HUES48 (cell line): Measurements from ENCODE around the gene GLYR1.
A peak's percentile ranks its signal among the peaks of the same experiment; 100 is the strongest.

ENCODE experiments used
- H3K27ac ChIP-seq: one replicate; pipeline ENCODE4 v1.7.0; 2013; ENCODE audit warnings: low read depth, low read length, inconsistent platforms
- H3K27me3 ChIP-seq: 2 replicates; pipeline ENCODE4 v1.6.1; 2013; ENCODE audit warnings: mild to moderate bottlenecking, low read length; ENCODE audit not compliant: control insufficient read depth, insufficient read depth
- H3K36me3 ChIP-seq: 2 replicates; pipeline ENCODE4 v1.6.1; 2013; ENCODE audit warnings: low read length; ENCODE audit not compliant: control insufficient read depth, insufficient read depth
- H3K4me1 ChIP-seq: 2 replicates; pipeline ENCODE4 v1.6.1; 2013; ENCODE audit warnings: mild to moderate bottlenecking, low read length; ENCODE audit not compliant: control insufficient read depth, insufficient read depth
- H3K4me3 ChIP-seq: 2 replicates; pipeline ENCODE4 v1.5.1; 2013; ENCODE audit warnings: mild to moderate bottlenecking, low read depth, low read length
- H3K9ac ChIP-seq: 2 replicates; pipeline ENCODE4 v1.6.1; 2013; ENCODE audit warnings: mild to moderate bottlenecking, low read depth, low read length, moderate library complexity
- H3K9me3 ChIP-seq: 2 replicates; pipeline ENCODE4 v1.6.1; 2013; ENCODE audit warnings: low read length; ENCODE audit not compliant: control insufficient read depth, insufficient read depth

The GLYR1 gene

DNA sequence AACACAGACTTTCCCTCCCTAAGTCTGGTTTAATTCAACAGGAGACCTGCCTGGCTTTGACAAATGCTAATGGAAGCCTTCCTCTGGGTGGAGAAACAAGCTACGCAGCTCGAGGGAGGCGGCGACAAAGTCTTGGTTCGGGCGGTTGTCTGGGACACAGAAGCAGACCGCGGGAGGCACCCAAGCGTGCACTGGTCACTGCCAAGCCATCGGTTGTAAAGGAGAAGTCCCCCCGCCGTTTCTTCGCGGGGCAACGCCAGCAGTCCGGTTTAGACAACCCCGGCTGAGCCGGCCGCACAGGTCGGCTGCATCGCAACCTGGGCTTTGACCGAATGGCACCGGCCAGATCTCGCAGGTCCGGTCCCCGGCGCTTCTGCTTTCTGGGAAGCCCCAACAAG lies 586 bp downstream of the GLYR1 start:
- Histone ChIP-seq H3K27ac (peak overlapping the region; percentile 93), H3K9ac (peak overlapping the region; percentile 91), H3K36me3 (peaks cover 45% of the 10 kb centered on the region), H3K9me3 (no peaks in the 10 kb centered on the region), H3K4me3 (peak overlapping the region; percentile 96), H3K4me1 (peaks cover 16% of the 10 kb centered on the region), H3K27me3 (no peaks in the 10 kb centered on the region)

DNA sequence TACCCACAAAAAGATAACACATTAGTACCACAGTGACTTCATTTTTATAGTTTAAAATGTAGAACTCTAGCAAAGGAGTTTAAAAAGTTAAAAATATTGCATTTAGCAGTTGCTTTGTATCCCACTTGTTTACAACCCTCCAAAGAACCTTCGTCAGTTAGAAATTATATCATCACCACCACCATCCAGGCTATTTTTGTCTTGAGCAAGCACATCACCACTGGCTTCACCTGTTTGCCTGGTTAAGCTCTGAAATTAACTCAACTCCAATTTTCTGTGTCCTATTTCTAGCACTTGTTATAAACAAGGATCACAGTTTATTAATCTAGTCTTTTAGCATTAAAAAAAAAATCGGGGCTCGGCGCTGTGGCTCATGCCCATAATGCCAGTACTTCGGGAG lies 6.1 kb downstream of the GLYR1 start:
- Histone ChIP-seq H3K9me3 (no peaks in the 10 kb centered on the region), H3K4me3 (no peak overlapping the region), H3K27ac (no peak overlapping the region), H3K4me1 (peaks cover 2% of the 10 kb centered on the region; the same call in 1 of the 2 replicates), H3K36me3 (peaks cover 89% of the 10 kb centered on the region), H3K9ac (no peak overlapping the region), H3K27me3 (no peaks in the 10 kb centered on the region)

DNA sequence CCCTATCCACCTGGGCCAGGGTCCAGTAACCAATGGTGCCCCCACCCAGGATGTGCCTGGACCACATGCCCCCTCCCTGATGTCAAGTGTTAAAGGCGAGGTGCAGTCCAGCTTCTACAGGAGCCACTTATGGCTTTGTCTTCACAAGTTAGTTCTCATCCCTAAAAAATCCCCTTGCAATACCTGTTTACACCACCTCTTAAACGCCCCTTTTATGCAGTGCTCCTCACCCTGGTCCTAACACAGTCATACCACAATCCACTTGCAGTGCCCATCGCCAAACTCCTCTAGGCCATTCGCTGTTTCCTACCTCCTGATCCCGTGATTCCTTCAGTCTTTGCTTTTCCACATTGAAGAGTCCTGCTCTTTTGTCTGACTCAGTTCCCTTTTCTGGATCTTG lies 7.1 kb downstream of the GLYR1 start:
- Histone ChIP-seq H3K4me3 (no peak overlapping the region), H3K9ac (no peak overlapping the region), H3K36me3 (peaks cover 83% of the 10 kb centered on the region), H3K9me3 (no peaks in the 10 kb centered on the region), H3K27ac (no peak overlapping the region), H3K4me1 (no peaks in the 10 kb centered on the region), H3K27me3 (no peaks in the 10 kb centered on the region)

DNA sequence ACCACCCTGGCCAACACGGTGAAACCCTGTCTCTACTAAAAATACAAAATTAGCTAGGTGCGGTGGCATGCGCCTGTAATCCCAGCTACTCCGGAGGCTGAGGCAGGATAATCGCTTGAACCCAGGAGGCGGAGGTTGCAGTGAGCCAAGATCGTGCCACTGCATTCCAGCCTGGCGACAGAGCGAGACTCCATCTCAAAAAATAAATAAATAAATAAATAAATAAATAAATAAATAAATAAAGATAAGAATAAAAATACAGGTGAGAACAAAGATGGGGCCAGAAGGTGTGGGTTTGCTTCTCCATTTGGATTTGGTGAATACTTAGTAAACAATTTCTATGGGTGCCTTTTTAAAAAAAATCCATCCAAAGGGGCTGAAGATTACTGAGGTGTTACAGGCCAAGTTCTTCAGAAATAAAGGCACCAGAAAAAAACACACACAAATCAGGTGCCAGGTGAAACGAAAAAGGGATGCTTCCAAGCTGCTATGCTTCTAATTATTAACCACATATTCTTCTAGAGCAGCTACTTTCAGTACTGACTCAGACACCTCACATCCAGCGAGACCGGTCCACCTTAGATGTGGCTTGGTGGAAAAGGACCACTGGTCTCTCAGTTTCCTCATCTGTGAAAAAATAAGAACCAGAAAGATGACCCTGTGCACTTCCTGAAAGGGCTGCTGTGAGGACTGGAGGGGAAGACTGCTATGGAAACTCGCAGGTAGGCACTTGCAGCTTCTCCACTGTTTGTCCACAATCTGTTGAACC lies 9.2 kb downstream of the GLYR1 start:
- Histone ChIP-seq H3K4me3 (no peak overlapping the region), H3K4me1 (no peaks in the 10 kb centered on the region), H3K9me3 (no peaks in the 10 kb centered on the region), H3K27me3 (no peaks in the 10 kb centered on the region), H3K9ac (no peak overlapping the region), H3K27ac (no peak overlapping the region), H3K36me3 (peaks cover 84% of the 10 kb centered on the region)

DNA sequence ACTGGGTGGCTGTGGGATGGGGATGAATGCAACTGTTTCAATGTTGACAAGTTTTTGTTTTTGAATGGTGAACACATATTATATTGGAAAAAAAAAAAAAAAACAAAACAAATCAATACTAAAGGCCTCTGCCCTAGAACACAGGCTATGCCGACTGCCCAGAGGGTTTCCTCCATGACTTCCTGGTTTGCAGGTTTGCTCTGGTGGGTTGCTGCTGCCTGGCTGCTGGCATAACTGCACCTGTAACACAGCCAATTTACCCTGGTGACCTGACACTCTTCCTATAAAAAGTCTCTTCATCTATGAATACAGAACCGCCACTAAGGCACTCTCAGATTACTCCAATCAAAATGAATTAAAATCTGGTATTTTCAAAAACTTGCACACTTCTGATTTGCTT lies 10.4 kb downstream of the GLYR1 start:
- Histone ChIP-seq H3K9ac (no peak overlapping the region), H3K9me3 (no peaks in the 10 kb centered on the region), H3K27ac (no peak overlapping the region), H3K36me3 (peaks cover 87% of the 10 kb centered on the region), H3K27me3 (no peaks in the 10 kb centered on the region), H3K4me1 (no peaks in the 10 kb centered on the region), H3K4me3 (no peak overlapping the region)

DNA sequence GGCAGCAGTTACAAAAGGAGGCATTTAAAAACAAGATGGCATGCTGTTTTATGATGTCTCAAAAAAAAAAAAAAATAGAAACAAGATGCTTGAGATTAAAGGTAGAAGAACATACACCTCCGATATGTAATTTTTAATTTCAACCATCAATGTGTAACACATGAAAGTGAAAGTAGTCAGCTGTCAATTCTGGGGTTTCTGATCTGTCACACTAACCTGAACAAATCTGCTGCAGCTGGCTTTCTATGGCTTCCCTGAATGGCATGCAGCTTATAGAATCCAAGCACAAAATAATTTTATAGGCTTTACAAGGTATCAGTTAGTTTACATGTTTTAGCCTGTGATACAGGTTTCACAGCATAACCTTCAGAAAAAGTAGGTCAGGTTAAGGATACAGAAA lies 13.5 kb downstream of the GLYR1 start:
- H3K4me3 ChIP-seq, result no peak overlapping the region
- H3K9me3 ChIP-seq, result no peaks in the 10 kb centered on the region
- peaks cover 86% of the 10 kb centered on the region for H3K36me3 ChIP-seq
- no peak overlapping the region for H3K27ac ChIP-seq
- H3K4me1 ChIP-seq, result no peaks in the 10 kb centered on the region
- H3K9ac ChIP-seq, result no peak overlapping the region
- no peaks in the 10 kb centered on the region for H3K27me3 ChIP-seq

DNA sequence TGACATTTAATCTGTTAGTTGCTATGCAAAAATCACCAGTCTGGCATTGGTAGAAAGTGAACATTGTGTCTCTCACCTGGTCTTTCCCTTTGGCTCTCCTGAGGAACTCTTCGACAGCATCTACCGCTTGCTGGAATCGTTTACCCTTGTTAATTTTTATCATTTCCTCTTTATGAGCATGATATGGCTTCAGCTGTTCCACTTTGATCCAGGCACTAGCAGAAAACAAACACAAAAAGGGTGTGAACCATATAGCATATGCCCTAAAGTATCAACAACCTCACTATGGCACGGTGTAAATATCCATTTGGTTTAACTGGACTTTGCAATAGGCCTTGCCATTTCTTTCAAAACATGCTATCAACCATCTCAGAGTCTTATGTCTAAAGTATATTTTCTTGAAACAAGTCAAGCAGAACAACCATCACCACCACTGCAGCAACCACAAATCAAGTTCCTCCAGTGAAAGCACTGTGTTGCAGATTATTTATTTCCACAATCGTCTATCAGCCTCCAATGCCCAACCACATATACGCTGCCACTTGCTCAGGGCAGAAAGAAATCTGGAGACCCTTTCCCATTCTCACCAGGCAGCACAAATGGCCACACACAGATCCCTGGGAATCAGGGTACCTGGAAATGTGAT lies 14.3 kb downstream of the GLYR1 start:
- Histone ChIP-seq H3K9ac (no peak overlapping the region), H3K36me3 (peaks cover 86% of the 10 kb centered on the region), H3K27ac (no peak overlapping the region), H3K4me3 (no peak overlapping the region), H3K27me3 (no peaks in the 10 kb centered on the region), H3K9me3 (no peaks in the 10 kb centered on the region), H3K4me1 (no peaks in the 10 kb centered on the region)

DNA sequence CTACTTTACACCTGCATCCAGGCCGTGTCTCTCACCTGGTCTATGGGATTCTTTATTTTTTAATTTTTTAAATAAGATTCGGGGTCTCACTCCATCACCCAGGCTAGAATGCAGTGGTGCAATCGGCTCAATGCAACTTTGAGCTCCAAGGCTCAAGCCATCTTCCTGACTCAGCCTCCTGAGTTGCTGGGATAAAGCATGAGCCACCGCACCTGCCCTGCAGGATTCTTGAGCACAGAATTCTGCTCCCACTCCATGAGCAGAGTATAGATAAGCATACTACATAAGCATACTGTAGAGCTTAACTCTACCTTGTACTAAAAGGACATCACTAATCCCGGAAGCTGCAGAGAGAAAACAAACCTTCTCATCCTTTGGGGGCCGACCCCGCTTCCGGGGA lies 15.5 kb downstream of the GLYR1 start:
- H3K9me3 ChIP-seq, result no peaks in the 10 kb centered on the region

DNA sequence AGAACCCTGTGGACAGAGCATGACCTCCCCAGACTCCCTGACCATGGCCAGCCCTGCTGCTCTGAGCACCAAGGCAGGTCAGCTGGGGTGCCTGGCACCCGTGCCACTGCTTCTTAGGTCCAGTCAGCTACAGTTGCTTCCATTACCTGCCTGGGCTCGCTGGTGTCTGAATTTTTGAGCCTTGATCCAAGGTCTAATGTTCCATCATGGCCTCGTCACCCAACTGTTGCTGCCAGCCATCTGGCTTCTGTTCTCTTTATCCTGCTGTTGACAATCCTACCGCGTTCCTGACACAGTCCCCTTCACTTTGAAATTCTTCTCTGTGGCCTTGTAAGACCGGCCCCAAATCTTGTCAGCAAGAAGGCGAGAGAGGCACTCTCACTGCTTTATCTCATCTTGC lies 16.7 kb downstream of the GLYR1 start:
- no peak overlapping the region for H3K4me3 ChIP-seq
- no peaks in the 10 kb centered on the region for H3K4me1 ChIP-seq
- H3K9ac ChIP-seq, result no peak overlapping the region
- H3K27ac ChIP-seq, result no peak overlapping the region
- H3K9me3 ChIP-seq, result no peaks in the 10 kb centered on the region
- no peaks in the 10 kb centered on the region for H3K27me3 ChIP-seq
- H3K36me3 ChIP-seq, result peaks cover 89% of the 10 kb centered on the region

More for the DNA sequence above, 15.5 kb downstream of the GLYR1 start:
- Histone ChIP-seq H3K27ac (no peak overlapping the region), H3K4me3 (no peak overlapping the region), H3K27me3 (no peaks in the 10 kb centered on the region), H3K36me3 (peaks cover 88% of the 10 kb centered on the region), H3K9ac (no peak overlapping the region), H3K4me1 (no peaks in the 10 kb centered on the region)

DNA sequence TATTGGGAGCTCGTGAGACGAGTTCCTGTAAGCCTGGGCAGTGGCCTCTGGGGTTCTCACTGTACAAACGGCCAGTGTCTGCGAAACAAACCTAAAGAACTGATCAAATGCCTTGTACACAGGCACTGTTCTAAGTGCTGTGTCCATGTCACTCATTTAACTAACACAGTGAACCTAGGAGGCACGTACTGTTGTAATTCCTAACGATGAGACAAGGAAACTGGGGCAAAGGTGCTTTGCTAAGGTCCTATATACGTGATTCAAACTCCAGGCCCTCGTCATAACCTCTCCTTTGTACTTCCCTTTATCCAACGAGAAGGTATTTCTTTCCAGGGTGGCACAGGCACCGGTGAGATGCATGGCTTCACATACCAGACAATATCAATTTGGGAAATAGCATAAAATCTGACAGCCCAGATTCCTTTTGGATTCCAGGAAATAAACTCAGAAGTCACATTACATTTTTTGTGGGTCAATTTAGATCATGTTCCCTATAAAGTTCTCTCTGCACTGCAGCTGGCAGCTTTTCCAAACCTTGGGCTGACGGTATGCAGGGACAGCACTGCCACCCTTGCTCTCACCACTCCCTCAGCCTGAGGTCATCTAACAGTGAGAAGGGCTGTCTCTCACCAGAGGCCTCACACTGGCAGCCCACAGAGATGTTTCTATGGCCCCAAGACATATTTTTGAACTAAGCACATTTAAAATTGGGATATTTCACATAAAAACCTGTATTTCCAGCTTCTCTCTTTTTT lies 18.3 kb downstream of the GLYR1 start:
- Histone ChIP-seq H3K9me3 (no peaks in the 10 kb centered on the region), H3K36me3 (peaks cover 92% of the 10 kb centered on the region), H3K4me1 (no peaks in the 10 kb centered on the region), H3K27me3 (no peaks in the 10 kb centered on the region), H3K4me3 (no peak overlapping the region), H3K9ac (no peak overlapping the region), H3K27ac (no peak overlapping the region)

DNA sequence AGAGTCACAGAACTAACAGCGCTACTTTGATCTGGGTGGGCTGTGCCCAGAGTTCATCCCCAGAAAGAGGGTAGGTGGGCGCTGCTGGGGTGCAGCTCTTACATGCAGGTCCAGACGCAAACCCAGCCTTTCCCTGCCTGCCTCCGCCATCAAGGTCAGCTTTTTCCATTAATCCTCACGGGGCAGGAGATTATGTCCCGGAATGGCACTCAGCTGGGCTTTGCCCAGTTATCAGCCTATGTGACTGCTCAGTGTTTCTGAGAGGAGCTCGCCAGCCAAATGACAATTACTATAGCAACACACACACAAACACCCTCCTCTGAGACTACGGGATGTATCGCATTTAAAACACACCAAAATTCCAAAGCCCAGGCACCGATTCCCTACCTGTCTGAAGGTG lies 20.1 kb downstream of the GLYR1 start:
- Histone ChIP-seq H3K36me3 (peaks cover 89% of the 10 kb centered on the region), H3K27me3 (no peaks in the 10 kb centered on the region), H3K4me3 (no peak overlapping the region), H3K4me1 (no peaks in the 10 kb centered on the region), H3K27ac (no peak overlapping the region), H3K9me3 (no peaks in the 10 kb centered on the region), H3K9ac (no peak overlapping the region)
